ENCODE measurements around the gene PPIL1. TPM values are rescaled to one million over a fixed set of nuclear protein-coding genes. Genes with fewer than 3 reads are reported as not detected.

PPIL1 gene
- total and polyA plus RNA-seq, 4 donors: 15.8 to 23.9 (median 20.3) TPM

DNA sequence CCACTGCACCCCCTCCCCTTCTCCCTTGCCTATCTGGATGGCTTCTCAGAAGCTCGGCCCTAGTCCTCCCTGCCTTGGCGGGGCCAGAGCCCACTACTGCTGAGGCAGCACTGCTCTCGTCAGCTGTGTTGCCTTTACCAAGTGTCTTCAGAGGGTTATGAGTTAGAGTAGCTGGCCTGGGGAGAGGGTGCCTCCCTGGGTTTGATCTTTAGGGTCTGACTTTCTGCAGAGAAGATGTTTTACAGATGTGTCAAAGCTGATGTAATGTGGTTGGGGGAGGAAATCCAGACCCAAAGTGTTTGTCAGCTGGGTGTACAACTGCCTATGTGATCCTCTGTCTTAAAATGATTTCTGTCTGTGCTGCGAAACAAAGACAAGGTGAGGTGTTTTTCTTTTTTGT, 49.5 kb upstream of the PPIL1 start:
- peaks cover 0 to 37% (median 21%) of the 10 kb centered on the region in 4 donors for H3K36me3 ChIP-seq (ENCODE audit: control insufficient read depth in 4 of 4, insufficient read depth in 3 of 4, low read depth in 1 of 4, low read length in 3 of 4)
- H3K9ac ChIP-seq (ENCODE audit: low read depth in 1 of 2, low read length in 2 of 2): no peak overlapping the region
- no peaks in the 10 kb centered on the region for H3K27me3 ChIP-seq (ENCODE audit: control insufficient read depth in 4 of 4, insufficient read depth in 4 of 4, low read length in 3 of 4)
- no peaks in the 10 kb centered on the region for H3K4me1 ChIP-seq (ENCODE audit: control insufficient read depth in 4 of 4, insufficient read depth in 4 of 4, low read length in 3 of 4)
- no peak overlapping the region for H3K27ac ChIP-seq (ENCODE audit: low read depth in 1 of 2, low read length in 2 of 2)
- H3K9me3 ChIP-seq (ENCODE audit: control insufficient read depth in 4 of 4, low read length in 3 of 4): no peaks in the 10 kb centered on the region
- no peak for DNase-seq (ENCODE audit: low spot score)
- no peak for TF ChIP-seq NR2F2 (IDR thresholded peaks at IDR 0.05)
- WGBS: 96% methylated on average over 4 of the region's 4 CpGs
- H3K4me3 ChIP-seq (ENCODE audit: low read depth in 1 of 3, low read length in 3 of 3): no peak overlapping the region

DNA sequence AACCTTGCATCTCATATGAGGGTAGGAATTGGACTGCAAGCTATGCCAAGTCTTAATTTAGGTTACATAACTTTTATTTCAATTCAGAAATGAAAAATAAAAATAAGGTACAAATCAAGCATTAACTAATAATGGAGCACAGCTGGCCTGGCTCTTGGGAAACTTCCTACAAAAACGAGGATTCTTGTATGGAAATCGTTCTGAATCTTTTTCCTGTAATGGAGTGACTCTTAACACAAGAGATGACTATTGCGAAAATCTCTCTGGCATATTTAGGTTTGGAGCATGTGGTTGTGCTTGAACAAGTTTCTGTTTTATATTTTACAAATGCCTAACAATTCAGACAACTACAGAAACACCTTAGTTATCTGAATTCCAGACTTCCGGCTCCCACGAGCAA, 45.9 kb upstream of the PPIL1 start:
- DNase-seq (ENCODE audit: low spot score): no peak
- Histone ChIP-seq H3K27ac (ENCODE audit: low read depth in 1 of 2, low read length in 2 of 2) (no peak overlapping the region), H3K4me1 (ENCODE audit: control insufficient read depth in 4 of 4, insufficient read depth in 4 of 4, low read length in 3 of 4) (no peaks in the 10 kb centered on the region), H3K9me3 (ENCODE audit: control insufficient read depth in 4 of 4, low read length in 3 of 4) (no peaks in the 10 kb centered on the region), H3K27me3 (ENCODE audit: control insufficient read depth in 4 of 4, insufficient read depth in 4 of 4, low read length in 3 of 4) (no peaks in the 10 kb centered on the region), H3K36me3 (ENCODE audit: control insufficient read depth in 4 of 4, insufficient read depth in 3 of 4, low read depth in 1 of 4, low read length in 3 of 4) (peaks cover 5 to 66% (median 41%) of the 10 kb centered on the region in 4 donors), H3K4me3 (ENCODE audit: low read depth in 1 of 3, low read length in 3 of 3) (no peak overlapping the region), H3K9ac (ENCODE audit: low read depth in 1 of 2, low read length in 2 of 2) (no peak overlapping the region)
- TF ChIP-seq HNF4G (IDR thresholded peaks at IDR 0.05) (no peak), TAF1 (conservative IDR thresholded peaks at IDR 0.05) (no peak), HNF4A (conservative IDR thresholded peaks at IDR 0.05) (no peak), EGR1 (IDR thresholded peaks at IDR 0.05; ENCODE audit: low read depth in 2 of 2) (no peak), JUND (IDR thresholded peaks at IDR 0.05) (no peak), NR2F2 (IDR thresholded peaks at IDR 0.05) (no peak), SP1 (IDR thresholded peaks at IDR 0.05) (no peak), GABPA (IDR thresholded peaks at IDR 0.05 in 1 of 2, conservative IDR thresholded peaks at IDR 0.05 in 1 of 2) (no peak), YY1 (IDR thresholded peaks at IDR 0.05) (no peak), RAD21 (IDR thresholded peaks at IDR 0.05) (no peak), FOXA1 (IDR thresholded peaks at IDR 0.05) (no peak), RXRA (IDR thresholded peaks at IDR 0.05) (no peak), FOXA2 (IDR thresholded peaks at IDR 0.05) (no peak)
- TF ChIP-seq, protein P1, sequence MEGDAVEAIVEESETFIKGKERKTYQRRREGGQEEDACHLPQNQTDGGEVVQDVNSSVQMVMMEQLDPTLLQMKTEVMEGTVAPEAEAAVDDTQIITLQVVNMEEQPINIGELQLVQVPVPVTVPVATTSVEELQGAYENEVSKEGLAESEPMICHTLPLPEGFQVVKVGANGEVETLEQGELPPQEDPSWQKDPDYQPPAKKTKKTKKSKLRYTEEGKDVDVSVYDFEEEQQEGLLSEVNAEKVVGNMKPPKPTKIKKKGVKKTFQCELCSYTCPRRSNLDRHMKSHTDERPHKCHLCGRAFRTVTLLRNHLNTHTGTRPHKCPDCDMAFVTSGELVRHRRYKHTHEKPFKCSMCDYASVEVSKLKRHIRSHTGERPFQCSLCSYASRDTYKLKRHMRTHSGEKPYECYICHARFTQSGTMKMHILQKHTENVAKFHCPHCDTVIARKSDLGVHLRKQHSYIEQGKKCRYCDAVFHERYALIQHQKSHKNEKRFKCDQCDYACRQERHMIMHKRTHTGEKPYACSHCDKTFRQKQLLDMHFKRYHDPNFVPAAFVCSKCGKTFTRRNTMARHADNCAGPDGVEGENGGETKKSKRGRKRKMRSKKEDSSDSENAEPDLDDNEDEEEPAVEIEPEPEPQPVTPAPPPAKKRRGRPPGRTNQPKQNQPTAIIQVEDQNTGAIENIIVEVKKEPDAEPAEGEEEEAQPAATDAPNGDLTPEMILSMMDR (IDR thresholded peaks at IDR 0.05; ENCODE audit: low read depth, low read length, missing input control): no peak
- TF ChIP-seq, protein P2, sequence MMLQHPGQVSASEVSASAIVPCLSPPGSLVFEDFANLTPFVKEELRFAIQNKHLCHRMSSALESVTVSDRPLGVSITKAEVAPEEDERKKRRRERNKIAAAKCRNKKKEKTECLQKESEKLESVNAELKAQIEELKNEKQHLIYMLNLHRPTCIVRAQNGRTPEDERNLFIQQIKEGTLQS (IDR thresholded peaks at IDR 0.05): no peak
- TF ChIP-seq, protein P3, sequence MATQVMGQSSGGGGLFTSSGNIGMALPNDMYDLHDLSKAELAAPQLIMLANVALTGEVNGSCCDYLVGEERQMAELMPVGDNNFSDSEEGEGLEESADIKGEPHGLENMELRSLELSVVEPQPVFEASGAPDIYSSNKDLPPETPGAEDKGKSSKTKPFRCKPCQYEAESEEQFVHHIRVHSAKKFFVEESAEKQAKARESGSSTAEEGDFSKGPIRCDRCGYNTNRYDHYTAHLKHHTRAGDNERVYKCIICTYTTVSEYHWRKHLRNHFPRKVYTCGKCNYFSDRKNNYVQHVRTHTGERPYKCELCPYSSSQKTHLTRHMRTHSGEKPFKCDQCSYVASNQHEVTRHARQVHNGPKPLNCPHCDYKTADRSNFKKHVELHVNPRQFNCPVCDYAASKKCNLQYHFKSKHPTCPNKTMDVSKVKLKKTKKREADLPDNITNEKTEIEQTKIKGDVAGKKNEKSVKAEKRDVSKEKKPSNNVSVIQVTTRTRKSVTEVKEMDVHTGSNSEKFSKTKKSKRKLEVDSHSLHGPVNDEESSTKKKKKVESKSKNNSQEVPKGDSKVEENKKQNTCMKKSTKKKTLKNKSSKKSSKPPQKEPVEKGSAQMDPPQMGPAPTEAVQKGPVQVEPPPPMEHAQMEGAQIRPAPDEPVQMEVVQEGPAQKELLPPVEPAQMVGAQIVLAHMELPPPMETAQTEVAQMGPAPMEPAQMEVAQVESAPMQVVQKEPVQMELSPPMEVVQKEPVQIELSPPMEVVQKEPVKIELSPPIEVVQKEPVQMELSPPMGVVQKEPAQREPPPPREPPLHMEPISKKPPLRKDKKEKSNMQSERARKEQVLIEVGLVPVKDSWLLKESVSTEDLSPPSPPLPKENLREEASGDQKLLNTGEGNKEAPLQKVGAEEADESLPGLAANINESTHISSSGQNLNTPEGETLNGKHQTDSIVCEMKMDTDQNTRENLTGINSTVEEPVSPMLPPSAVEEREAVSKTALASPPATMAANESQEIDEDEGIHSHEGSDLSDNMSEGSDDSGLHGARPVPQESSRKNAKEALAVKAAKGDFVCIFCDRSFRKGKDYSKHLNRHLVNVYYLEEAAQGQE (IDR thresholded peaks at IDR 0.05): no peak
- TF ChIP-seq, protein P4, sequence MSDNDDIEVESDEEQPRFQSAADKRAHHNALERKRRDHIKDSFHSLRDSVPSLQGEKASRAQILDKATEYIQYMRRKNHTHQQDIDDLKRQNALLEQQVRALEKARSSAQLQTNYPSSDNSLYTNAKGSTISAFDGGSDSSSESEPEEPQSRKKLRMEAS (IDR thresholded peaks at IDR 0.05): no peak
- TF ChIP-seq, protein P5, sequence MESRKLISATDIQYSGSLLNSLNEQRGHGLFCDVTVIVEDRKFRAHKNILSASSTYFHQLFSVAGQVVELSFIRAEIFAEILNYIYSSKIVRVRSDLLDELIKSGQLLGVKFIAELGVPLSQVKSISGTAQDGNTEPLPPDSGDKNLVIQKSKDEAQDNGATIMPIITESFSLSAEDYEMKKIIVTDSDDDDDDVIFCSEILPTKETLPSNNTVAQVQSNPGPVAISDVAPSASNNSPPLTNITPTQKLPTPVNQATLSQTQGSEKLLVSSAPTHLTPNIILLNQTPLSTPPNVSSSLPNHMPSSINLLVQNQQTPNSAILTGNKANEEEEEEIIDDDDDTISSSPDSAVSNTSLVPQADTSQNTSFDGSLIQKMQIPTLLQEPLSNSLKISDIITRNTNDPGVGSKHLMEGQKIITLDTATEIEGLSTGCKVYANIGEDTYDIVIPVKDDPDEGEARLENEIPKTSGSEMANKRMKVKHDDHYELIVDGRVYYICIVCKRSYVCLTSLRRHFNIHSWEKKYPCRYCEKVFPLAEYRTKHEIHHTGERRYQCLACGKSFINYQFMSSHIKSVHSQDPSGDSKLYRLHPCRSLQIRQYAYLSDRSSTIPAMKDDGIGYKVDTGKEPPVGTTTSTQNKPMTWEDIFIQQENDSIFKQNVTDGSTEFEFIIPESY (IDR thresholded peaks at IDR 0.05): no peak
- 92% methylated on average over 5 of the region's 5 CpGs for WGBS

All from liver (tissue), 9 donors.